A549 (cell line): ENCODE measurements around the gene SMG6.

Experiments used
- BHLHE40 ChIP-seq: IDR thresholded peaks from 2 replicates; pipeline ENCODE4 v1.6.1; 2012; ENCODE audit warnings: low read depth, low read length, inconsistent platforms
- CEBPB ChIP-seq, 2 experiments: fragments of >200 bp in 1 of 2; sonication (Bioruptor Twin) in 1 of 2; formaldehyde crosslinking in 1 of 2; IDR thresholded peaks; 2 replicates each; pipeline ENCODE4 v1.6.1; 2012 to 2016
- E2F6 ChIP-seq: IDR thresholded peaks from 2 replicates; pipeline ENCODE4 v1.6.1; 2012; ENCODE audit warnings: low read depth, borderline replicate concordance
- ESRRA ChIP-seq: fragments of 150-350 bp; IDR thresholded peaks from 2 replicates; pipeline ENCODE4 v1.6.1; 2014; ENCODE audit warnings: mild to moderate bottlenecking, low read length, borderline replicate concordance
- FOSB ChIP-seq: fragments of 250-450 bp; sonication (Bioruptor Pico); IDR thresholded peaks from 2 replicates; pipeline ENCODE4 v1.5.0; 2020; ENCODE audit warnings: mild to moderate bottlenecking, moderate library complexity
- HDAC2 ChIP-seq: fragments of 200-600 bp; sonication (generic); IDR thresholded peaks from 2 replicates; pipeline ENCODE4 v1.6.1; 2016
- MAFK ChIP-seq: fragments of 450-650 bp; IDR thresholded peaks from 2 replicates; pipeline ENCODE4 v1.6.1; 2014; ENCODE audit not compliant: partially characterized antibody
- POLR2A ChIP-seq: IDR thresholded peaks from 2 replicates; pipeline ENCODE4 v1.6.1; 2012; ENCODE audit warnings: mild to moderate bottlenecking, low read length
- RFX5 ChIP-seq: fragments of 450-650 bp; IDR thresholded peaks from 2 replicates; pipeline ENCODE4 v1.7.1; 2014; ENCODE audit warnings: antibody characterized with exemption, mild to moderate bottlenecking, moderate library complexity
- RNF2 ChIP-seq: fragments of 200-600 bp; sonication (generic); IDR thresholded peaks from 2 replicates; pipeline ENCODE4 v1.6.1; 2016; ENCODE audit warnings: low read depth, mild to moderate bottlenecking, antibody characterized with exemption, moderate library complexity, borderline replicate concordance
- USF2 ChIP-seq: fragments of 450-650 bp; IDR thresholded peaks from 2 replicates; pipeline ENCODE4 v1.6.1; 2014; ENCODE audit warnings: antibody characterized with exemption
- TF ChIP-seq, protein P1 (sequence below): fragments of >200 bp; sonication (Bioruptor Twin); formaldehyde crosslinking; IDR thresholded peaks from 3 replicates; pipeline ENCODE4 v1.5.1; 2016

DNA sequence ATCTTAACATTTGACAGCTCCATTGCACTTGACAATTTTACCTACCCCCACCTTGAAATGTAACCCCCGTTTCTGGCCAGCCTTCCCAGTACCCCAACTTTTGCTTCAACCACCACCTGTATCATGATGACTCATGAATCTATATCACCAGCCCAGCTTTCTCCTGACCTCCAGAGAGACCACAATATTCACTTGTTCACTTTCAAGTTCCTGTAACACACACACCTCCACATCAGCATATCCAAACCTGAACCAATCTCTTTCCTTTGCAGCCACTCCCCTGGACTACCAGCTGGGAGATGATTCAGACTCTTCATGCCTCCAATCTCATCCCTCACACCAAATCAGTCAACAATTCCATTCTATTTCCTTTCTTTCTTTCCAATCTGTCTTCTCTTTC, 8.0 kb downstream of the SMG6 start:
- TF ChIP-seq, protein P1, sequence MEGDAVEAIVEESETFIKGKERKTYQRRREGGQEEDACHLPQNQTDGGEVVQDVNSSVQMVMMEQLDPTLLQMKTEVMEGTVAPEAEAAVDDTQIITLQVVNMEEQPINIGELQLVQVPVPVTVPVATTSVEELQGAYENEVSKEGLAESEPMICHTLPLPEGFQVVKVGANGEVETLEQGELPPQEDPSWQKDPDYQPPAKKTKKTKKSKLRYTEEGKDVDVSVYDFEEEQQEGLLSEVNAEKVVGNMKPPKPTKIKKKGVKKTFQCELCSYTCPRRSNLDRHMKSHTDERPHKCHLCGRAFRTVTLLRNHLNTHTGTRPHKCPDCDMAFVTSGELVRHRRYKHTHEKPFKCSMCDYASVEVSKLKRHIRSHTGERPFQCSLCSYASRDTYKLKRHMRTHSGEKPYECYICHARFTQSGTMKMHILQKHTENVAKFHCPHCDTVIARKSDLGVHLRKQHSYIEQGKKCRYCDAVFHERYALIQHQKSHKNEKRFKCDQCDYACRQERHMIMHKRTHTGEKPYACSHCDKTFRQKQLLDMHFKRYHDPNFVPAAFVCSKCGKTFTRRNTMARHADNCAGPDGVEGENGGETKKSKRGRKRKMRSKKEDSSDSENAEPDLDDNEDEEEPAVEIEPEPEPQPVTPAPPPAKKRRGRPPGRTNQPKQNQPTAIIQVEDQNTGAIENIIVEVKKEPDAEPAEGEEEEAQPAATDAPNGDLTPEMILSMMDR: no peak
- TF ChIP-seq E2F6: no peak
- TF ChIP-seq POLR2A: no peak
- no peak for TF ChIP-seq RFX5
- no peak for TF ChIP-seq HDAC2
- TF ChIP-seq BHLHE40: no peak
- TF ChIP-seq CEBPB (IDR thresholded peaks at IDR 0.05): no peak
- no peak for TF ChIP-seq USF2
- TF ChIP-seq ESRRA: no peak
- TF ChIP-seq MAFK: no peak
- TF ChIP-seq FOSB: no peak
- TF ChIP-seq RNF2: no peak
